GM19023 (cell line): Measurements from ENCODE around the gene KRTAP5-1.

Source experiments
- ATAC-seq: cut with Tn5 transposase; IDR thresholded peaks from one replicate; pipeline ENCODE4 v1.9.1; 2021; ENCODE audit warnings: mild to moderate bottlenecking, moderate library complexity; ENCODE audit not compliant: unreplicated experiment

Gene KRTAP5-1

GRCh38 chr11:1546536-1547466, 38.3 kb downstream of the KRTAP5-1 start:
- no peak for ATAC-seq

GRCh38 chr11:1546077-1546535, 39.0 kb downstream of the KRTAP5-1 start:
- no peak for ATAC-seq

GRCh38 chr11:1545432-1545831, 39.7 kb downstream of the KRTAP5-1 start:
- no peak for ATAC-seq

GRCh38 chr11:1544536-1544935, 40.5 kb downstream of the KRTAP5-1 start:
- ATAC-seq, result no peak

- ATAC-seq, result no peak
Observed at GRCh38 chr11:1543606-1544263, 41.3 kb downstream of the KRTAP5-1 start.

- no peak for ATAC-seq
Observed at GRCh38 chr11:1542267-1542666, 42.8 kb downstream of the KRTAP5-1 start.

- ATAC-seq, result no peak
Observed at GRCh38 chr11:1541474-1542204, 43.4 kb downstream of the KRTAP5-1 start.

GRCh38 chr11:1540074-1540473, 45.0 kb downstream of the KRTAP5-1 start:
- no peak for ATAC-seq

- ATAC-seq, result no peak
Observed at GRCh38 chr11:1538153-1538552, 46.9 kb downstream of the KRTAP5-1 start.

GRCh38 chr11:1536065-1536843, 48.8 kb downstream of the KRTAP5-1 start:
- ATAC-seq, result no peak

GRCh38 chr11:1534682-1535081, 50.4 kb downstream of the KRTAP5-1 start:
- ATAC-seq, result no peak
